K562 (cell line): ENCODE results near the gene MAML3. TPM values are rescaled to one million over a fixed set of nuclear protein-coding genes. Genes with fewer than 3 reads are reported as not detected.

Source experiments
- ATAC-seq: fragments of 200-7000 bp; cut with Tn5 transposase; 3 replicates; pipeline ENCODE4 v1.9.1; 2020; ENCODE audit warnings: moderate library complexity
- BruUV-seq: library from RNA; stranded (reverse); fragments of 400-500 nt; replicated peaks from 2 replicates; lab custom pipeline; 2021; lab: Mats Ljungman, UMichigan
- CTCF ChIA-PET: fragments of 300-600 bp; formaldehyde crosslinking; extraction: SDS; loops from one replicate; lab custom pipeline; 2021; ENCODE audit warnings: low intra/inter-chr PET ratio; lab: Yijun Ruan, JAX
- POLR2A ChIA-PET: fragments of 300-600, 350-650 bp; sonication (Branson Sonifier 250); formaldehyde crosslinking; extraction: SDS; loops from one replicate; lab custom pipeline; 2021; ENCODE audit warnings: antibody characterized with exemption, inconsistent platforms; lab: Yijun Ruan, JAX
- DNase-seq, 4 experiments: peaks; one replicate each; pipeline versions ENCODE4 v3.0.0 to v3.0.0-alpha.2; 2011 to 2018; ENCODE audit warnings: low spot score in 3 of 4, mixed read lengths in 3 of 4; ENCODE audit errors: extremely low read depth in 1 of 4
- FAIRE-seq: peaks from 2 replicates; lab custom pipeline; 2011; peaks lifted over from hg19 to GRCh38; lab: Jason Lieb, UNC
- H2AFZ ChIP-seq: 2 replicates; pipeline ENCODE4 v1.6.0; 2011; ENCODE audit warnings: low read depth, low read length, control low read depth, inconsistent platforms
- H3K27ac ChIP-seq: fragments of 200-600 bp; 3 replicates; pipeline ENCODE4 v1.8.0; 2011; ENCODE audit warnings: low read depth, mild to moderate bottlenecking, control low read depth, inconsistent platforms, low read length, moderate library complexity, mixed read lengths; ENCODE audit errors: extremely low read depth
- H3K27me3 ChIP-seq, 2 experiments: fragments of 300-600 bp in 1 of 2; 2 replicates in 1 of 2; 3 replicates in 1 of 2; pipeline versions ENCODE4 v1.6.0 to v1.8.0; 2011; ENCODE audit warnings: inconsistent platforms in 2 of 2, low read length in 2 of 2, mild to moderate bottlenecking in 1 of 2, mixed read lengths in 1 of 2, moderate library complexity in 1 of 2; ENCODE audit not compliant: control insufficient read depth in 2 of 2, insufficient read depth in 2 of 2
- H3K36me3 ChIP-seq: fragments of 300-600 bp; 3 replicates; pipeline ENCODE4 v1.8.0; 2011; ENCODE audit warnings: mild to moderate bottlenecking, low read length, inconsistent platforms; ENCODE audit not compliant: control insufficient read depth, insufficient read depth
- H3K4me1 ChIP-seq, 2 experiments: fragments of 200-600 bp in 1 of 2; replicated peaks in 1 of 2; 2 replicates in 1 of 2; 3 replicates in 1 of 2; pipeline versions ENCODE4 v1.5.1 to v1.8.0; 2011; ENCODE audit warnings: inconsistent platforms in 2 of 2, low read length in 2 of 2, mild to moderate bottlenecking in 1 of 2, mixed read lengths in 1 of 2, moderate library complexity in 1 of 2; ENCODE audit not compliant: control insufficient read depth in 2 of 2, insufficient read depth in 2 of 2
- H3K4me2 ChIP-seq: 2 replicates; pipeline ENCODE4 v1.6.1; 2011; ENCODE audit warnings: low read length, control low read depth, inconsistent platforms, mixed read lengths; ENCODE audit not compliant: insufficient read depth
- H3K4me3 ChIP-seq: fragments of 200-600 bp; sonication (generic), shearing (Covaris generic); 2 replicates; pipeline ENCODE4 v1.5.1; 2016; ENCODE audit warnings: control low read depth, inconsistent platforms
- H3K79me2 ChIP-seq: fragments of 200-600 bp; 3 replicates; pipeline ENCODE4 v1.8.0; 2011; ENCODE audit warnings: low read length, inconsistent platforms; ENCODE audit not compliant: control insufficient read depth, insufficient read depth
- H3K9ac ChIP-seq, 2 experiments: 2 replicates each; pipeline versions ENCODE4 v1.6.0 to v1.6.1; 2011; ENCODE audit warnings: low read depth in 2 of 2, low read length in 2 of 2, control low read depth in 1 of 2, inconsistent platforms in 1 of 2, mild to moderate bottlenecking in 1 of 2, mixed read lengths in 1 of 2; ENCODE audit not compliant: insufficient read depth in 1 of 2
- H3K9me1 ChIP-seq: one replicate; pipeline ENCODE4 v1.6.0; 2011; ENCODE audit warnings: inconsistent platforms, mild to moderate bottlenecking, low read length, moderate library complexity; ENCODE audit not compliant: control insufficient read depth, insufficient read depth
- H3K9me3 ChIP-seq: replicated peaks from 2 replicates; pipeline ENCODE4 v1.5.1; 2011; ENCODE audit warnings: low read depth, low read length, inconsistent platforms; ENCODE audit not compliant: control insufficient read depth, insufficient read depth
- H4K20me1 ChIP-seq: replicated peaks from 2 replicates; pipeline ENCODE4 v1.6.1; 2011; ENCODE audit warnings: low read length, inconsistent platforms, mixed read lengths; ENCODE audit not compliant: control insufficient read depth, insufficient read depth
- ASH1L ChIP-seq: fragments of 450-650 bp; IDR thresholded peaks from 2 replicates; pipeline ENCODE4 v1.6.1; 2018; ENCODE audit warnings: borderline replicate concordance, mild to moderate bottlenecking, low read depth; ENCODE audit not compliant: partially characterized antibody
- ATF7 ChIP-seq: fragments of 450-650 bp; IDR thresholded peaks from 2 replicates; pipeline ENCODE4 v1.7.1; 2014; ENCODE audit warnings: mild to moderate bottlenecking, moderate library complexity
- CBFA2T2 ChIP-seq: fragments of 450-650 bp; conservative IDR thresholded peaks from 2 replicates; pipeline ENCODE4 v1.6.1; 2017; ENCODE audit warnings: mild to moderate bottlenecking
- CBFA2T3 ChIP-seq: fragments of 450-650 bp; IDR thresholded peaks from 2 replicates; pipeline ENCODE4 v1.6.1; 2017
- JUND ChIP-seq, 2 experiments: IDR thresholded peaks; 2 replicates in 1 of 2; 3 replicates in 1 of 2; pipeline ENCODE4 v1.6.1; 2011; ENCODE audit warnings: borderline replicate concordance in 2 of 2, low read depth in 2 of 2, low read length in 2 of 2, improper control_type of control experiment in 1 of 2, missing biosample characterization in 1 of 2, missing genetic modification characterization in 1 of 2, missing genetic modification reagents in 1 of 2
- MCM3 ChIP-seq: fragments of 450-650 bp; IDR thresholded peaks from 2 replicates; pipeline ENCODE4 v1.6.1; 2016
- PHB2 ChIP-seq: fragments of 450-650 bp; IDR thresholded peaks from 2 replicates; pipeline ENCODE4 v1.6.1; 2017; ENCODE audit warnings: low read depth
- PHF21A ChIP-seq: fragments of 450-650 bp; IDR thresholded peaks from 2 replicates; pipeline ENCODE4 v1.6.1; 2017; ENCODE audit warnings: low read depth, borderline replicate concordance
- POLR3A ChIP-seq: IDR thresholded peaks from 2 replicates; pipeline ENCODE4 v1.6.1; 2011; ENCODE audit warnings: borderline replicate concordance, mild to moderate bottlenecking, moderate library complexity; ENCODE audit not compliant: insufficient read length, insufficient read depth; ENCODE audit errors: extremely low read depth
- POLR3G ChIP-seq: IDR thresholded peaks from 2 replicates; pipeline ENCODE4 v1.6.1; 2011; ENCODE audit not compliant: insufficient read length, insufficient replicate concordance; ENCODE audit errors: extremely low read depth
- RAD21 ChIP-seq, 2 experiments: fragments of 250-450 bp in 1 of 2; fragments of 450-650 bp in 1 of 2; sonication (Bioruptor Pico) in 1 of 2; formaldehyde crosslinking in 1 of 2; IDR thresholded peaks in 1 of 2; conservative IDR thresholded peaks in 1 of 2; 2 replicates each; pipeline versions ENCODE4 v1.4.0 to v1.8.0; 2020 to 2022; ENCODE audit warnings: mild to moderate bottlenecking in 2 of 2, moderate library complexity in 1 of 2
- SAFB2 ChIP-seq: fragments of 200-400 bp; formaldehyde crosslinking; IDR thresholded peaks from 2 replicates; pipeline ENCODE4 v1.6.1; 2018; ENCODE audit warnings: borderline replicate concordance, low read length, low read depth, moderate library complexity; ENCODE audit not compliant: severe bottlenecking
- ZNF311 ChIP-seq: fragments of 250-450 bp; sonication (Bioruptor Pico); IDR thresholded peaks from 2 replicates; pipeline ENCODE4 v1.4.0; 2020; ENCODE audit warnings: mild to moderate bottlenecking, moderate library complexity
- in situ Hi-C: fragments of 300-500 bp; cut with MboI; formaldehyde crosslinking; loops from 4 replicates; pipeline ENCODE4 v1.15.0; 2018; ENCODE audit warnings: inconsistent platforms, mixed read lengths
- intact Hi-C: fragments of 100-400 bp; cut with micrococcal nuclease; formaldehyde crosslinking; loops from 2 replicates; pipeline ENCODE4 v1.14.2; 2022
- polyA plus RNA-seq, 8 experiments: library from polyadenylated mRNA; depleted of rRNA in 4 of 8; stranded (reverse) in 5 of 8; unstranded in 3 of 8; fragments of >200 nt; fragmentation: Nextera tagmentation in 2 of 8; fragmentation: Illumina TruSeq in 1 of 8; extraction: Ambion mirVana in 2 of 8; extraction: Trizol in 1 of 8; gene quantifications; 2 replicates each; pipeline versions ENCODE4 v1.2.1 to v1.2.3, GENCODE V29; 2011 to 2014; ENCODE audit warnings: inconsistent platforms in 1 of 8, missing spikeins in 1 of 8
- total RNA-seq, 7 experiments: library from RNA; depleted of rRNA in 6 of 7; stranded (reverse); fragments of >200 nt in 6 of 7; fragmentation: Illumina TruSeq in 2 of 7; extraction: Trizol in 2 of 7; gene quantifications; 2 replicates each; pipeline versions ENCODE4 v1.2.1 to v1.2.3, GENCODE V29; 2011 to 2021; ENCODE audit warnings: low replicate concordance in 1 of 7
- TF ChIP-seq, protein P1 (sequence below): fragments of 200-800 bp; sonication (Bioruptor generic); IDR thresholded peaks from 2 replicates; pipeline ENCODE4 v1.6.1; 2016; ENCODE audit warnings: missing genetic modification characterization, missing compliant biosample characterization
- TF ChIP-seq, protein P2 (sequence below), 3 experiments: fragments of 200-800 bp in 1 of 3; sonication (Bioruptor generic) in 1 of 3; sonication (generic) in 1 of 3; formaldehyde crosslinking in 1 of 3; IDR thresholded peaks; 2 replicates each; pipeline versions ENCODE4 v1.6.1 to v1.8.0; 2016 to 2022; ENCODE audit warnings: mild to moderate bottlenecking in 2 of 3, missing compliant biosample characterization in 2 of 3, missing genetic modification characterization in 2 of 3, missing genetic modification reagents in 1 of 3
- TF ChIP-seq, protein P3 (sequence below): sonication (generic); formaldehyde crosslinking; IDR thresholded peaks from 2 replicates; pipeline ENCODE4 v1.9.0; 2022; ENCODE audit warnings: mild to moderate bottlenecking, missing genetic modification reagents

Gene MAML3
- total and polyA plus RNA-seq, 9 of the 15 experiments (the other 6 are each of a cell fraction or from before 2014, with no cell fraction given): 0.01 to 0.55 (median 0.25) TPM

DNA sequence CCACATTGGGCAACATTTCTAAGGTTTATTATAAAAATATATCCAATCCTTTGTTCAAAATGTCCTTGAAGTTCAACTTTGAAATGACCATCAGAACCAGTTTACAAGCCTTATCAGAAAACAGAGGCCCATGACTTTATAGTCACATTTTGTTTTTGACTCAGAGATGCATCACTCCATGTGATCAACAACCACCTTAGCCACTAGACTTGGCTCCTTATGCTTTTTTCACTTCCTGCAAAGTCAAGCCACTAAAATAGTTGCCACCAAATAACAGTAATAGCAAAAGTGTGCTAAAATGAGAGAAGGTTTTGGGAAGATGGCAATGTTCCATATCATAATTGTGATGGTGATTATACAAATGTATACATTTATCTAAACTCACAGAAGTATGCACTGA lies 181.7 kb downstream of the MAML3 start:
- Histone ChIP-seq H2AFZ (no peak overlapping the region), H3K4me2 (no peak overlapping the region), H3K9me3 (no peaks in the 10 kb centered on the region), H3K27me3 (no peaks in the 10 kb centered on the region), H3K27ac (no peak overlapping the region), H3K9ac (no peak overlapping the region), H3K4me3 (no peak overlapping the region), H3K4me1 (no peaks in the 10 kb centered on the region; a peak in 1 of 5 replicates), H3K79me2 (no peaks in the 10 kb centered on the region), H4K20me1 (no peaks in the 10 kb centered on the region), H3K36me3 (no peaks in the 10 kb centered on the region), H3K9me1 (no peaks in the 10 kb centered on the region)
- no TSS peak for BruUV-seq
- intact Hi-C loops (no loop called here), in situ Hi-C loops (no loop called here)
- FAIRE-seq (no peak), DNase-seq (no peak), ATAC-seq (no peak)
- ChIA-PET POLR2A (no interaction called here), CTCF (no interaction called here)
- TF ChIP-seq ASH1L: no peak
- TF ChIP-seq CBFA2T3: no peak
- TF ChIP-seq PHB2: no peak
- no peak for TF ChIP-seq JUND (IDR thresholded peaks at IDR 0.05; ENCODE audit: borderline replicate concordance, low read depth, low read length)
- TF ChIP-seq JUND (tag; IDR thresholded peaks at IDR 0.05; ENCODE audit: borderline replicate concordance, low read depth, low read length): no peak
- TF ChIP-seq, protein P1, sequence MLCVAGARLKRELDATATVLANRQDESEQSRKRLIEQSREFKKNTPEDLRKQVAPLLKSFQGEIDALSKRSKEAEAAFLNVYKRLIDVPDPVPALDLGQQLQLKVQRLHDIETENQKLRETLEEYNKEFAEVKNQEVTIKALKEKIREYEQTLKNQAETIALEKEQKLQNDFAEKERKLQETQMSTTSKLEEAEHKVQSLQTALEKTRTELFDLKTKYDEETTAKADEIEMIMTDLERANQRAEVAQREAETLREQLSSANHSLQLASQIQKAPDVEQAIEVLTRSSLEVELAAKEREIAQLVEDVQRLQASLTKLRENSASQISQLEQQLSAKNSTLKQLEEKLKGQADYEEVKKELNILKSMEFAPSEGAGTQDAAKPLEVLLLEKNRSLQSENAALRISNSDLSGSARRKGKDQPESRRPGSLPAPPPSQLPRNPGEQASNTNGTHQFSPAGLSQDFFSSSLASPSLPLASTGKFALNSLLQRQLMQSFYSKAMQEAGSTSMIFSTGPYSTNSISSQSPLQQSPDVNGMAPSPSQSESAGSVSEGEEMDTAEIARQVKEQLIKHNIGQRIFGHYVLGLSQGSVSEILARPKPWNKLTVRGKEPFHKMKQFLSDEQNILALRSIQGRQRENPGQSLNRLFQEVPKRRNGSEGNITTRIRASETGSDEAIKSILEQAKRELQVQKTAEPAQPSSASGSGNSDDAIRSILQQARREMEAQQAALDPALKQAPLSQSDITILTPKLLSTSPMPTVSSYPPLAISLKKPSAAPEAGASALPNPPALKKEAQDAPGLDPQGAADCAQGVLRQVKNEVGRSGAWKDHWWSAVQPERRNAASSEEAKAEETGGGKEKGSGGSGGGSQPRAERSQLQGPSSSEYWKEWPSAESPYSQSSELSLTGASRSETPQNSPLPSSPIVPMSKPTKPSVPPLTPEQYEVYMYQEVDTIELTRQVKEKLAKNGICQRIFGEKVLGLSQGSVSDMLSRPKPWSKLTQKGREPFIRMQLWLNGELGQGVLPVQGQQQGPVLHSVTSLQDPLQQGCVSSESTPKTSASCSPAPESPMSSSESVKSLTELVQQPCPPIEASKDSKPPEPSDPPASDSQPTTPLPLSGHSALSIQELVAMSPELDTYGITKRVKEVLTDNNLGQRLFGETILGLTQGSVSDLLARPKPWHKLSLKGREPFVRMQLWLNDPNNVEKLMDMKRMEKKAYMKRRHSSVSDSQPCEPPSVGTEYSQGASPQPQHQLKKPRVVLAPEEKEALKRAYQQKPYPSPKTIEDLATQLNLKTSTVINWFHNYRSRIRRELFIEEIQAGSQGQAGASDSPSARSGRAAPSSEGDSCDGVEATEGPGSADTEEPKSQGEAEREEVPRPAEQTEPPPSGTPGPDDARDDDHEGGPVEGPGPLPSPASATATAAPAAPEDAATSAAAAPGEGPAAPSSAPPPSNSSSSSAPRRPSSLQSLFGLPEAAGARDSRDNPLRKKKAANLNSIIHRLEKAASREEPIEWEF (CRISPR knock-in tag): no peak
- TF ChIP-seq MCM3: no peak
- TF ChIP-seq CBFA2T2: no peak
- no peak for TF ChIP-seq RAD21 (CRISPR knock-in tag; conservative IDR thresholded peaks at IDR 0.05 in 1 of 2, IDR thresholded peaks at IDR 0.05 in 1 of 2)
- no peak for TF ChIP-seq POLR3G
- TF ChIP-seq, protein P2, sequence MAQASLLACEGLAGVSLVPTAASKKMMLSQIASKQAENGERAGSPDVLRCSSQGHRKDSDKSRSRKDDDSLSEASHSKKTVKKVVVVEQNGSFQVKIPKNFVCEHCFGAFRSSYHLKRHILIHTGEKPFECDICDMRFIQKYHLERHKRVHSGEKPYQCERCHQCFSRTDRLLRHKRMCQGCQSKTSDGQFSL (CRISPR knock-in tag; IDR thresholded peaks at IDR 0.05): no peak
- TF ChIP-seq, protein P2 (tag; IDR thresholded peaks at IDR 0.05): no peak
- no peak for TF ChIP-seq POLR3A
- TF ChIP-seq PHF21A: no peak
- no peak for TF ChIP-seq ATF7
- TF ChIP-seq SAFB2: no peak
- TF ChIP-seq ZNF311 (CRISPR knock-in tag): no peak
- TF ChIP-seq, protein P3, sequence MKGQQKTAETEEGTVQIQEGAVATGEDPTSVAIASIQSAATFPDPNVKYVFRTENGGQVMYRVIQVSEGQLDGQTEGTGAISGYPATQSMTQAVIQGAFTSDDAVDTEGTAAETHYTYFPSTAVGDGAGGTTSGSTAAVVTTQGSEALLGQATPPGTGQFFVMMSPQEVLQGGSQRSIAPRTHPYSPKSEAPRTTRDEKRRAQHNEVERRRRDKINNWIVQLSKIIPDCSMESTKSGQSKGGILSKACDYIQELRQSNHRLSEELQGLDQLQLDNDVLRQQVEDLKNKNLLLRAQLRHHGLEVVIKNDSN (CRISPR knock-in tag): no peak
